Body of pancreas (tissue), 4 donors: ENCODE measurements around the gene BTD. TPM values are rescaled to one million over a fixed set of nuclear protein-coding genes. Genes with fewer than 3 reads are reported as not detected.

Experiments used
- ATAC-seq: fragments of 150-250 bp; one replicate; pipeline ENCODE4 v1.9.1; 2016
- DNase-seq, 4 donors: peaks; one replicate each; pipeline ENCODE4 v3.0.0-alpha.2; 2019
- H3K27ac ChIP-seq, 4 donors: fragments of 200-600 bp; sonication (generic); 1 replicate in 3 of 4; 2 replicates in 1 of 4; pipeline versions ENCODE4 v1.5.1 to v1.6.1; 2016 to 2019; ENCODE audit warnings: mild to moderate bottlenecking in 1 of 4, mixed read lengths in 1 of 4, moderate library complexity in 1 of 4
- H3K27me3 ChIP-seq, 2 donors: fragments of 200-600 bp; sonication (generic); one replicate each; pipeline ENCODE4 v1.6.0; 2016; ENCODE audit warnings: mild to moderate bottlenecking in 1 of 2
- H3K36me3 ChIP-seq, 2 donors: fragments of 200-600 bp; sonication (generic); replicated peaks in 1 of 2; 2 replicates each; pipeline ENCODE4 v1.5.1; 2016; ENCODE audit warnings: low read depth in 2 of 2; ENCODE audit not compliant: insufficient read depth in 1 of 2
- H3K4me1 ChIP-seq: fragments of 200-600 bp; sonication (generic); one replicate; pipeline ENCODE4 v1.6.0; 2016
- H3K4me3 ChIP-seq, 2 donors: fragments of 200-600 bp; sonication (generic); 1 replicate in 1 of 2; 2 replicates in 1 of 2; pipeline ENCODE4 v1.5.1; 2016 to 2019
- H3K9me3 ChIP-seq, 3 donors: fragments of 200-600 bp; sonication (generic); 1 replicate in 2 of 3; 2 replicates in 1 of 3; pipeline ENCODE4 v1.5.1; 2016
- CTCF ChIP-seq, 7 experiments: fragments of 450-650 bp in 4 of 7; fragments of 200-600 bp in 3 of 7; sonication (generic) in 3 of 7; IDR thresholded peaks; one replicate each; pipeline ENCODE4 v1.5.1; 2016 to 2019; ENCODE audit warnings: antibody characterized with exemption in 7 of 7
- POLR2A ChIP-seq, 3 donors: fragments of 450-650 bp; IDR thresholded peaks; one replicate each; pipeline ENCODE4 v1.6.1; 2016; ENCODE audit warnings: antibody characterized with exemption in 3 of 3, mild to moderate bottlenecking in 2 of 3
- WGBS, 2 donors: methylation state at CpG; one replicate each; pipeline ENCODE4 v1.1.5; 2017; 5-methylcytosine and 5-hydroxymethylcytosine counted together
- intact Hi-C: fragments of 100-400 bp; cut with DNase I; formaldehyde crosslinking; loops from one replicate; pipeline ENCODE4 v1.15.1; 2023
- total RNA-seq, 2 donors: library from RNA; depleted of rRNA; stranded (reverse); fragments of >200 nt; gene quantifications; one replicate each; pipeline ENCODE4 v1.1.0, GENCODE V29; 2016

BTD gene
- total RNA-seq, 2 donors from 2014 or later, result 8.2 to 24.4 TPM

- H3K27ac ChIP-seq, result no peak overlapping the region
- ATAC-seq, result no peak
- intact Hi-C loops, result no loop called here
Measured at GRCh38 chr3:15664144-15664543, 62.6 kb downstream of the BTD start.

GRCh38 chr3:15665510-15666150 lies 64.1 kb downstream of the BTD start:
- WGBS, 2 donors, result 92 to 95% methylated on average over 5 of the region's 5 CpGs
- ATAC-seq (no peak), DNase-seq (no peak)
- Histone ChIP-seq H3K4me1 (no peaks in the 10 kb centered on the region), H3K4me3 (no peak overlapping the region), H3K27ac (no peak overlapping the region), H3K27me3 (no peaks in the 10 kb centered on the region), H3K36me3 (peaks cover 0 to 5% of the 10 kb centered on the region in 2 donors), H3K9me3 (no peaks in the 10 kb centered on the region)
- intact Hi-C loops, result no loop called here
- TF ChIP-seq POLR2A (IDR thresholded peaks at IDR 0.05) (no peak), CTCF (IDR thresholded peaks at IDR 0.05) (no peak)

More at GRCh38 chr3:15664144-15664543, 62.6 kb downstream of the BTD start:
- Histone ChIP-seq H3K27me3 (no peaks in the 10 kb centered on the region), H3K4me1 (no peaks in the 10 kb centered on the region), H3K4me3 (no peak overlapping the region), H3K9me3 (no peaks in the 10 kb centered on the region), H3K36me3 (no peaks in the 10 kb centered on the region)
- TF ChIP-seq POLR2A (IDR thresholded peaks at IDR 0.05) (no peak), CTCF (IDR thresholded peaks at IDR 0.05) (no peak)
- 79 to 89% methylated on average over 1 of the region's 1 CpG for WGBS, 2 donors
- DNase-seq, result no peak

GRCh38 chr3:15666277-15666676 lies 64.7 kb downstream of the BTD start:
- WGBS, 2 donors, result 57 to 71% methylated on average over 5 of the region's 5 CpGs
- no peak overlapping the region for H3K27ac ChIP-seq

GRCh38 chr3:15667484-15667883 lies 65.9 kb downstream of the BTD start:
- no peaks in the 10 kb centered on the region for H3K4me1 ChIP-seq
- DNase-seq, result no peak
- H3K27ac ChIP-seq, result no peak overlapping the region
- intact Hi-C loops, result no loop called here
- H3K27me3 ChIP-seq, result no peaks in the 10 kb centered on the region
- no peak for TF ChIP-seq CTCF (IDR thresholded peaks at IDR 0.05)
- no peak for TF ChIP-seq POLR2A (IDR thresholded peaks at IDR 0.05)
- H3K4me3 ChIP-seq, result no peak overlapping the region
- ATAC-seq, result no peak
- 77 to 79% methylated on average over 3 of the region's 3 CpGs for whole genome bisulfite sequencing, 2 donors
- peaks cover 0 to 5% of the 10 kb centered on the region in 2 donors for H3K36me3 ChIP-seq
- H3K9me3 ChIP-seq, result no peaks in the 10 kb centered on the region

More at GRCh38 chr3:15666277-15666676, 64.7 kb downstream of the BTD start:
- ATAC-seq (no peak), DNase-seq (no peak)
- no peaks in the 10 kb centered on the region for H3K9me3 ChIP-seq
- no peaks in the 10 kb centered on the region for H3K4me1 ChIP-seq
- intact Hi-C loops, result no loop called here
- H3K4me3 ChIP-seq, result no peak overlapping the region
- peaks cover 0 to 5% of the 10 kb centered on the region in 2 donors for H3K36me3 ChIP-seq
- no peaks in the 10 kb centered on the region for H3K27me3 ChIP-seq
- TF ChIP-seq CTCF (IDR thresholded peaks at IDR 0.05) (no peak), POLR2A (IDR thresholded peaks at IDR 0.05) (no peak)

- DNase-seq (no peak), ATAC-seq (no peak)
- TF ChIP-seq POLR2A (IDR thresholded peaks at IDR 0.05) (no peak), CTCF (IDR thresholded peaks at IDR 0.05) (no peak)
- H3K4me3 ChIP-seq, result no peak overlapping the region
- H3K4me1 ChIP-seq, result no peaks in the 10 kb centered on the region
- 86 to 94% methylated on average over 1 of the region's 1 CpG for WGBS, 2 donors
- H3K36me3 ChIP-seq, result peaks cover 9 to 28% of the 10 kb centered on the region in 2 donors
- intact Hi-C loops, result no loop called here
- no peaks in the 10 kb centered on the region for H3K27me3 ChIP-seq
- no peak overlapping the region for H3K27ac ChIP-seq
- H3K9me3 ChIP-seq, result no peaks in the 10 kb centered on the region
Measured at GRCh38 chr3:15673536-15673935, 72.0 kb downstream of the BTD start.
